Breast epithelium (tissue), 3 donors: ENCODE results near the gene CSMD2.

Source experiments
- POLR2A ChIP-seq: fragments of 450-650 bp; IDR thresholded peaks from one replicate; pipeline ENCODE4 v1.6.1; 2016; ENCODE audit warnings: antibody characterized with exemption, mild to moderate bottlenecking, moderate library complexity
- TF ChIP-seq, protein P1 (sequence below), 3 donors: fragments of 450-650 bp; IDR thresholded peaks; one replicate each; pipeline ENCODE4 v1.5.1; 2016 to 2017; ENCODE audit warnings: antibody characterized with exemption in 3 of 3, mild to moderate bottlenecking in 3 of 3, moderate library complexity in 3 of 3

- TF ChIP-seq, protein P1, sequence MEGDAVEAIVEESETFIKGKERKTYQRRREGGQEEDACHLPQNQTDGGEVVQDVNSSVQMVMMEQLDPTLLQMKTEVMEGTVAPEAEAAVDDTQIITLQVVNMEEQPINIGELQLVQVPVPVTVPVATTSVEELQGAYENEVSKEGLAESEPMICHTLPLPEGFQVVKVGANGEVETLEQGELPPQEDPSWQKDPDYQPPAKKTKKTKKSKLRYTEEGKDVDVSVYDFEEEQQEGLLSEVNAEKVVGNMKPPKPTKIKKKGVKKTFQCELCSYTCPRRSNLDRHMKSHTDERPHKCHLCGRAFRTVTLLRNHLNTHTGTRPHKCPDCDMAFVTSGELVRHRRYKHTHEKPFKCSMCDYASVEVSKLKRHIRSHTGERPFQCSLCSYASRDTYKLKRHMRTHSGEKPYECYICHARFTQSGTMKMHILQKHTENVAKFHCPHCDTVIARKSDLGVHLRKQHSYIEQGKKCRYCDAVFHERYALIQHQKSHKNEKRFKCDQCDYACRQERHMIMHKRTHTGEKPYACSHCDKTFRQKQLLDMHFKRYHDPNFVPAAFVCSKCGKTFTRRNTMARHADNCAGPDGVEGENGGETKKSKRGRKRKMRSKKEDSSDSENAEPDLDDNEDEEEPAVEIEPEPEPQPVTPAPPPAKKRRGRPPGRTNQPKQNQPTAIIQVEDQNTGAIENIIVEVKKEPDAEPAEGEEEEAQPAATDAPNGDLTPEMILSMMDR (IDR thresholded peaks at IDR 0.05): no peak
- TF ChIP-seq POLR2A: no peak
Measured at GRCh38 chr1:33850481-33850880, 314.5 kb downstream of the CSMD2 start.
